MV-4-11 (cell line): ENCODE results near the gene BDNF.
"Not testable (repeated sequence)": the region's sequence is repeated elsewhere in the genome, so short reads cannot be mapped to it uniquely, and the experiment has no call there.

ENCODE experiments used
- DNase-seq: peaks from one replicate; lab custom pipeline; 2025; lab: John Stamatoyannopoulos, UW

BDNF gene

GRCh38 chr11:27700351-27701301, at the start of gene BDNF:
Gene BDNF (minus strand): TSS chr11:27700455. CDS start chr11:27658564, 41,891 bp downstream.
- DNase-seq, result no peak

- DNase-seq, result no peak
Observed at GRCh38 chr11:27740362-27741013, 40.2 kb upstream of the BDNF start.

GRCh38 chr11:27735281-27735680, 35.0 kb upstream of the BDNF start:
- DNase-seq, result no peak

- DNase-seq, result not testable (repeated sequence)
Observed at GRCh38 chr11:27731803-27732202, 31.5 kb upstream of the BDNF start.

GRCh38 chr11:27726981-27727380, 26.7 kb upstream of the BDNF start:
- DNase-seq, result no peak

GRCh38 chr11:27723687-27724086, 23.4 kb upstream of the BDNF start:
- DNase-seq, result no peak

- DNase-seq, result no peak
Observed at GRCh38 chr11:27722953-27723344, 22.7 kb upstream of the BDNF start.

- DNase-seq, result peak; percentile 29
Observed at GRCh38 chr11:27722117-27722952, 22.1 kb upstream of the BDNF start.

- no peak for DNase-seq
Observed at GRCh38 chr11:27721264-27722116, 21.2 kb upstream of the BDNF start.

- no peak for DNase-seq
Observed at GRCh38 chr11:27720277-27720830, 20.1 kb upstream of the BDNF start.

GRCh38 chr11:27719546-27719925, 19.3 kb upstream of the BDNF start:
- DNase-seq, result no peak

GRCh38 chr11:27718863-27719545, 18.7 kb upstream of the BDNF start:
- no peak for DNase-seq

- DNase-seq, result no peak
Observed at GRCh38 chr11:27718346-27718862, 18.1 kb upstream of the BDNF start.

GRCh38 chr11:27717801-27718229, 17.6 kb upstream of the BDNF start:
- DNase-seq, result no peak

- no peak for DNase-seq
Observed at GRCh38 chr11:27717377-27717776, 17.1 kb upstream of the BDNF start.

- no peak for DNase-seq
Observed at GRCh38 chr11:27716835-27717234, 16.6 kb upstream of the BDNF start.

GRCh38 chr11:27716216-27716615, 16.0 kb upstream of the BDNF start:
- no peak for DNase-seq

GRCh38 chr11:27711725-27712124, 11.5 kb upstream of the BDNF start:
- no peak for DNase-seq

GRCh38 chr11:27710536-27710935, 10.3 kb upstream of the BDNF start:
- DNase-seq, result no peak

- no peak for DNase-seq
Observed at GRCh38 chr11:27707676-27708075, 7.4 kb upstream of the BDNF start.
